ENCODE measurements around the gene PACS2.
"Not testable (repeated sequence)": the region's sequence is repeated elsewhere in the genome, so short reads cannot be mapped to it uniquely, and the experiment has no call there.

DNA sequence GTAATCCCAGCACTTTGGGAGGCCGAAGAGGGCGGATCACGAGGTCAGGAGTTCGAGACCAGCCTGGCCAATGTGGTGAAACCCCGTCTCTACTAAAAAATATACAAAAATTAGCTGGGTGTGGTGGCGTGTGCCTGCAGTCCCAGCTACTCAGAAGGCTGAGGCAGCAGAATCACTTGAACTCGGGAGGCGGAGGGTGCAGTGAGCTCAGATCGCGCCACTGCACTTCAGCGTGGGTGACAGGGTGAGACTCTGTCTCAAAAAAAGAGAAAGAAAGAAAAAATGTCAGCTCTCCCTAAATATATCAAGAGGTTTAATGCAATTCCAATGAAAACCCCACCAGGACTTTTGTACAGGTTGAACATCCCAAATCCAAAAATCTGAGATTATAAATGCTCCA is 17.2 kb upstream of the PACS2 start:
- not testable (repeated sequence) for TF ChIP-seq POLR2A (IDR thresholded peaks at IDR 0.05)
- TF ChIP-seq, protein P1, sequence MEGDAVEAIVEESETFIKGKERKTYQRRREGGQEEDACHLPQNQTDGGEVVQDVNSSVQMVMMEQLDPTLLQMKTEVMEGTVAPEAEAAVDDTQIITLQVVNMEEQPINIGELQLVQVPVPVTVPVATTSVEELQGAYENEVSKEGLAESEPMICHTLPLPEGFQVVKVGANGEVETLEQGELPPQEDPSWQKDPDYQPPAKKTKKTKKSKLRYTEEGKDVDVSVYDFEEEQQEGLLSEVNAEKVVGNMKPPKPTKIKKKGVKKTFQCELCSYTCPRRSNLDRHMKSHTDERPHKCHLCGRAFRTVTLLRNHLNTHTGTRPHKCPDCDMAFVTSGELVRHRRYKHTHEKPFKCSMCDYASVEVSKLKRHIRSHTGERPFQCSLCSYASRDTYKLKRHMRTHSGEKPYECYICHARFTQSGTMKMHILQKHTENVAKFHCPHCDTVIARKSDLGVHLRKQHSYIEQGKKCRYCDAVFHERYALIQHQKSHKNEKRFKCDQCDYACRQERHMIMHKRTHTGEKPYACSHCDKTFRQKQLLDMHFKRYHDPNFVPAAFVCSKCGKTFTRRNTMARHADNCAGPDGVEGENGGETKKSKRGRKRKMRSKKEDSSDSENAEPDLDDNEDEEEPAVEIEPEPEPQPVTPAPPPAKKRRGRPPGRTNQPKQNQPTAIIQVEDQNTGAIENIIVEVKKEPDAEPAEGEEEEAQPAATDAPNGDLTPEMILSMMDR (IDR thresholded peaks at IDR 0.05): not testable (repeated sequence)

Data from testis (tissue), 2 donors.